ENCODE results near the gene CITED2.

The CITED2 gene

GRCh38 chr6:139374357-139375225 lies at the start of gene CITED2:
Gene CITED2, minus strand, starts transcription at chr6:139374648. Its CDS starts 704 bp downstream, at chr6:139373944.
- TF ChIP-seq CTCF (IDR thresholded peaks at IDR 0.05; ENCODE audit: control extremely low read depth, extremely low read depth, low read depth, missing control alignments): no peak
- DNase-seq (ENCODE audit: extremely low spot score): peak; percentile 86
- ChIA-PET POLR2A (interaction anchor here (0.6 to 2.1 kb wide), 19 partner anchors 9 to 1211 kb away, joined by 3 to 12 read pairs (median 3); no protein-coding TSS in a partner anchor), CTCF (interaction anchor here (0.6 to 5.1 kb wide), 13 partner anchors 9 to 588 kb away, joined by 3 to 33 read pairs (median 3); no protein-coding TSS in a partner anchor)

GRCh38 chr6:139423037-139423703 lies 48.7 kb upstream of the CITED2 start:
- CTCF ChIA-PET: interaction anchor here (1.1 kb wide), 1 partner anchor 10 kb away, joined by 3 read pairs; no protein-coding TSS in a partner anchor
- POLR2A ChIA-PET: no interaction called here

GRCh38 chr6:139422105-139423036 lies 47.9 kb upstream of the CITED2 start:
- DNase-seq (ENCODE audit: extremely low spot score): no peak
- POLR2A ChIA-PET: no interaction called here
- TF ChIP-seq CTCF (IDR thresholded peaks at IDR 0.05; ENCODE audit: control extremely low read depth, extremely low read depth, low read depth, missing control alignments): no peak
- CTCF ChIA-PET: interaction anchor here (1.1 kb wide), 1 partner anchor 11 kb away, joined by 3 read pairs; no protein-coding TSS in a partner anchor

More at GRCh38 chr6:139423037-139423703, 48.7 kb upstream of the CITED2 start:
- no peak for TF ChIP-seq CTCF (IDR thresholded peaks at IDR 0.05; ENCODE audit: control extremely low read depth, extremely low read depth, low read depth, missing control alignments)
- DNase-seq (ENCODE audit: extremely low spot score): no peak

- ChIA-PET CTCF (no interaction called here), POLR2A (interaction anchor here (0.6 kb wide), 1 partner anchor 760 kb away, joined by 3 read pairs; no protein-coding TSS in a partner anchor)
- TF ChIP-seq CTCF (IDR thresholded peaks at IDR 0.05; ENCODE audit: control extremely low read depth, extremely low read depth, low read depth, missing control alignments): no peak
- DNase-seq (ENCODE audit: extremely low spot score): no peak
These were observed 44.2 kb upstream of the CITED2 start for GRCh38 chr6:139418481-139419132.

- DNase-seq (ENCODE audit: extremely low spot score): no peak
- POLR2A ChIA-PET: no interaction called here
- no peak for TF ChIP-seq CTCF (IDR thresholded peaks at IDR 0.05; ENCODE audit: control extremely low read depth, extremely low read depth, low read depth, missing control alignments)
- CTCF ChIA-PET: interaction anchor here (1.3 to 1.9 kb wide), 5 partner anchors 9 to 17 kb away, joined by 3 to 5 read pairs (median 4); no protein-coding TSS in a partner anchor
These were observed 41.7 kb upstream of the CITED2 start for GRCh38 chr6:139416146-139416545.

Data from GM10248 (cell line).